ENCODE data around the gene CFAP43.
"Not testable (repeated sequence)": the region's sequence is repeated elsewhere in the genome, so short reads cannot be mapped to it uniquely, and the experiment has no call there.

CFAP43 gene

GRCh38 chr10:104216631-104217030, 15.5 kb downstream of the CFAP43 start:
- DNase-seq, result no peak

DNA sequence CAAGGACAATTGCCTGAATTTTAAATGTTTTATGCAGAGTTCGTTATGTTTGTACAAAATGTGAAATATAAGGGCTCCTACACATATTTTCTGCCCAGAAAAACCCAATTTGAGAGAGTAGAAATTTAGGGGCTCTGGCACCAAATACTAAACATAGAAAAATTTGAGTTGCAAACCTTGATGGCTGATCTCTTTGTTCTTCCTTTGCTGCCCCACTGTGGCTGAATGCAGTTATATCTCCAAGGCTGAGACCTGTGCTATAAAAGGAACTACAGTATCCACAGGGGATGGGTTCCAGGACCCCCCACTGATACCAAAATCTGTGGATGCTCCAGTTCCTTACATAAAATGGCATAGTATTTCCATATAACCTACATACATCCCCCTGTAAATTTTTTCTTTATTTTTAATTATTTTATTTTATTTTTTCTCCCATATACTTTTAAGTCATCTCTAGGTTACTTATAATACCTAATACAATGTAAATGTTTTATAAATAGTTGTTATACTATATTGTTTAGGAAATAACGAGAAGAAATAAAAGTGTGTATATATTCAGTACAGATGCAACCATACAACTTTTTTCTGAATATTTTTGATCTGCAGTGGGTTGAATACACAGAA, 22.5 kb downstream of the CFAP43 start:
- peak; percentile 1 for DNase-seq

DNA sequence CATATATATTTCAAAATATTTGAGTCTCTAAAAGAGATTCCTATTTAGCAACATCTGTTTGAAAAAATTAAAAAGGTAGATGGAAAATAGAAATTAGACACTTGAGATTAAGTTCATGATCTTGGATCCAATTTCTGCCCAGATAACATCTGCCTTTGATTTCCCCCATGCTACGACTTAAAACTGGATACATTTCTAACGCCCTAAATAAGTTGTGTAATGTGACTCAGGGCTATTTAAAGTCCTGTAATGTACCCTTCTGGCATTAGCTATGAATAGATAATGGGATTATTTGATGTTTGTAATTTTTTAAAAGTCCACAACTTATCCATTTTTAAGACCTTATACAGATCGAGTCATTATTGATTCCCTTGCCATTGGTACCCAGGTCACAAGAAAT, 23.4 kb downstream of the CFAP43 start:
- DNase-seq, result no peak

- DNase-seq, result no peak
Measured at GRCh38 chr10:104202231-104202630, 29.9 kb downstream of the CFAP43 start.

- no peak for DNase-seq
Measured at GRCh38 chr10:104201636-104202035, 30.5 kb downstream of the CFAP43 start.

DNA sequence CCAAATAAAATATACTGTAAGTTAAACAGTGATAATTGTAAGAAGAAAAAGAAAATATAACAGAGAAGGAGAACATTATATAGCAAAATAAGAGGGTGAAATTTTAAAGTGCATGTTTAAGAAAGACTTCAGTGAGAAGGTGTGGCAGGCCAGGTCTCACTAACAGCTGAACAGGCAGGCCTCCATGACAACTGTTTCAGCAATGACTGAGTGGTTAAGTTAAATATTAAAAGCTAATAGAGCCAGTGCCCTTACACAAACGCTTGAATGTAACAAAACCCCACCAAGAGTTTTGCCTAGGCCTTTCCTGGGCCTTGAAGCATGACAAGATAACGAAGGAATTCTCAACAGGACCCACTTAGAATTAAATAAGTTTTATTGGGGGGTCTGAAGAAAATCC, 32.6 kb downstream of the CFAP43 start:
- DNase-seq, result no peak

DNA sequence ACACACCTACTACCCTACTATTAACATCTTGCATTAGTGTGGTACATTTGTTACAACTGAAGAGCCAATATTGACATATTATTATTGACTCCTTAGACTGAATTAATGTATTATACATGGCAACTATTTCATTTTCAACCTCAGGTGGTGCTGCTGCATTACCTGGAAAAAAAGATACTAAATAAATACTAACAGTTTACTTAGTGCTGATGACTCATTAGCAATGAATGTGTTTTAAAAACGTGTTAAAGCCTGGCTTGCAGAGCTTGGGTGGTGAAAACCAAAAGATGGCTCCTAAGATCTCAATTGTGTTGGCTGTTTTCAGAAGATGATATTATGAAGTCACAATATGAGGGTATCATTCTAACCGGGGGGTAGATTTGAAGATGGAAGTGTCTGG, 34.8 kb downstream of the CFAP43 start:
- DNase-seq, result no peak

DNA sequence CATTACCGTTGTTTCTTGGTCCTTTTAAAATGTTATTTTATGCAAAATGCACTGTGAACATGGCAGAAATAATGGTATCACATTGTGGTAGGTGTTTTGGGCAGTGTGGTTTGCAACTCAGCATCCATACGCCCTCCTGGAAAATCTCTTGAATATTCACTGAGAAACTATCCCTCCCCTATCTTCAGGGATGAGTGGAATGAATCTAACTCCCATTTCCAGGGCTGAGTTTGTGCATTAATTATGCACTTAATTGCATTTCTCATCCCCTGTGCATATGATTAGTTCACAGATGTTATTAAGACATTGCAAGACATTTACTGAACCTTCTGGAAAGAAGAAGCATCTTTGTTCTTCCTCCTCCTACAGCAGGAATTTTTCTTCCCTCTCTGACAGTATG, 36.5 kb downstream of the CFAP43 start:
- DNase-seq, result no peak

DNA sequence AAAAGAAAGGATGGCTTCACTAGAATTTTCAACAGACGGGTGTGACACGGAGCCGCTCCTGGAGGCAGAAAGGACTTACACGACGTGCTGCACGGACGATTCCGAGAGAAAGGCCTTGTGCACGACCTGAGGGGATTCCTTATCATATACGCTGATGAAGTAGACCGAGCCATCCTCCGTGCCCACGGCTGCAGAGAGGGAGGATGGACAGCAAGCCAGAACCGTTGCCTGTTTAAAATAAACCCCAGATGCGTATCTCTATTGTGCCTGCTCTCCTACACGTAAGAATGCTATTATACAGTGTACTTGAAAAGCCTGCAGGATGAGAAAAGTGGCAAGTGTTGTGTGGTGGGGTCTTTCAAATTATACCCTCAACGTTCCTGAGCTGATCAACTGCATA, 38.4 kb downstream of the CFAP43 start:
- DNase-seq, result no peak

DNA sequence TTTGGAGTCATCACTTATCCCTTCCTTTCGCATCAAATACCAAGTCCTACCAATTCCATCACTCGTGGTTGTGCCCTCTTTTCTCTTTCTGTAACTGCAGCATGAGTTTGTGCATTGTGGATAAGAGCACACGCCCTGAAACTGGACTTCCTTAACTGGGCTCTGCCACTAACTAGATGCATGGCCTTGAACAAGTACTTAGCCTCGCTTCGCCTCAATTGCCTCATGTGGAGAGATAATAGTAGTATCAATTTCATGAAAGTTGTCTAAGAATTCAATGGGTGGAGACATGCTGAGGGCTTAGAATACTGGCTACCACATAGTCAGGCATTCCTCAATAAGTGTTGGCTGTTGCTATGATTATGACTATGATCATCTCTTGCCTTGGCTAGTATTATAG, 41.5 kb downstream of the CFAP43 start:
- no peak for DNase-seq

- no peak for DNase-seq
Measured at GRCh38 chr10:104183682-104184081, 48.5 kb downstream of the CFAP43 start.

GRCh38 chr10:104174136-104174535, 58.0 kb downstream of the CFAP43 start:
- DNase-seq, result not testable (repeated sequence)

- no peak for DNase-seq
Measured at GRCh38 chr10:104170610-104171254, 61.4 kb downstream of the CFAP43 start.

GRCh38 chr10:104155591-104155990, 76.6 kb downstream of the CFAP43 start:
- no peak for DNase-seq

DNA sequence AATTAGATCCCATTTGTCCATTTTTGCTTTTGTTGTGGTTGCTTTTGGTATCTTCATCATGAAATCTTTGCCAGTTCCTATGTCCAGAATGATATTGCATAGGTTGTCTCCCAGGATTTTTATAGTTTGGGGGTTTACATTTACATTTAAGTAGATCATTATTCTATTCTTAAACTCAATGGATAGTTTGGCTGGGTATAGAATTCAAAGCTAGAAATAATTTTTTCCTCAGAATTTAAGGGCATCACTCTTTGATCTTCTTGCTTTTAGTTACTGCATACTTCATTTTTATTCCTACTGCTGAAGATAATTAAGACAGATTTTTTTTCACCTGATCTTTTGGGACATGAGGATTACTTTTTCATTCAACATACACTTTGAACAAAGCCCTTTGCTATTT, 80.4 kb downstream of the CFAP43 start:
- no peak for DNase-seq

DNA sequence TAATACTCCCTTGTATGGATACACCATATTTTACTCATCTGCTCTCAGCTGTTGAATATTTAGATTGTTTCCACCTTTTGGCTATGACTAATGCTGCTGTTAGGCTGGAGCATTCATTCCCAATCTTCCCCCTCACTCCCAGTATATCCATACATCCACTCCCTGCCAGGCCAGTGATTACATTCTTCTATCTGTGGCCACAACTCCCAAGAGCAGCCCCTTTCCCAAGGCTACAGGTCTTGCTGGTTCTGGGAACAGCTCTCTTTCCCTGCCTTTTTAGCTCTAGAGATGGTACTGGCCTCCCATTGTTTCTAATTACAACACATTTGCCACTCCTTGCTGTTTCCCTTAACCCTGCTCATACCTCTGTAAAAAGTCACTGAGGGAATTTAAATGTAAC, 82.0 kb downstream of the CFAP43 start:
- DNase-seq, result no peak

GRCh38 chr10:104146882-104147281, 85.3 kb downstream of the CFAP43 start:
- peak; percentile 7 for DNase-seq

DNA sequence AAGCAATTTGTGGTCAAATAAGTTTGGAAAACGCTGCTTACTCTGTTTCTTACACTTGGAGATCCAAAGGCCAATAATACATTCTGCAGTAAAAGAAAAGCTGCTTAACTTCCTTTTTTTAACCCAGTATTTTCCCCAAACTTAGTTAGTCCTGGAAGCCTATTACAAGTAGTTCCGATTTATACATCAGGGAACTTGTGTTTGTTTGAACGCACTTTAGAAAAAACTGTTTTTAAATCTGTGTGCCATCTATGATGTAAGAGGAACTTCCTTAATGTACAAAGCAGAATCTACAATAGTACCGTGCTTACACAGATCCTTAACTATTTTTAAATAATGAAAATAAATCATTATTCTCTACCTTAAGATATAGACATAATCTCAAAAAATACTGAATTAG, 87.2 kb downstream of the CFAP43 start:
- no peak for DNase-seq

DNA sequence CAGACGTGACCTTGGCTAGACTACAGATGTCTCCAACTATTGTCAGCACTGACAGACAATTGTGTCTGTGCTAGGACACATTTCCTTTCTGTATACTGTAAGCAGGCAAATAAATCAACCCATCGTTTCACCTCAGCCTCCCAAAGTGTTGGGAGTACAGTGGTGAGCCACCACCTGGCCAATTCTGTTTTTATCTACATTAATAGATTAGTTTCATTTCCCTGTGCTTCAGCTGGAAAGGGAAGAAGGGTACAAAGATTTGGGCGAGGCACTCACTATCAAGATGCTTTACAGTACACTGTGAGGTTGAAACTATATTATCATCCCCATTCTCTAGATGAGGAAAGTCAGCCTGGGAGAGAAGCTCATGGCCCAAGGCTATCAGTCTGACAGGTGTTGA, 88.3 kb downstream of the CFAP43 start:
- DNase-seq, result no peak

- no peak for DNase-seq
Measured at GRCh38 chr10:104142081-104142480, 90.1 kb downstream of the CFAP43 start.

DNA sequence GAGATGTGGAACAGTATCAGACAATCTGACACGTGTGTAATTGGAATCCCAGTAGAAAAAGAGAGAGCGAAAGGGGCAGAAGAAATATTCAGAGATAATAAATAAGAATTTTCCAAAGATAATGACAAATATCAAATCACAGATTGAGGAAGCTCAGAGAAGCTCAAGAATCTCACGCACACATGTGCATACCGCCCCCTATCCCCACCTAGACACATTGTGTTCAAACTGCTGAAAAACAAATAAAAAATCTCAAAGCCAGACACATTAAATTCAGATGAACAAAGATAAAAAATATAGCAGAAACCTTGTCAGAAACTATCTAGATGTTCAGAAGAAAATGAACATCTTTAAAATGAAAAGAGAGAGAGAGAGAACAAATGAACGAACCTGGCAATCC, 92.9 kb downstream of the CFAP43 start:
- no peak for DNase-seq

DNA sequence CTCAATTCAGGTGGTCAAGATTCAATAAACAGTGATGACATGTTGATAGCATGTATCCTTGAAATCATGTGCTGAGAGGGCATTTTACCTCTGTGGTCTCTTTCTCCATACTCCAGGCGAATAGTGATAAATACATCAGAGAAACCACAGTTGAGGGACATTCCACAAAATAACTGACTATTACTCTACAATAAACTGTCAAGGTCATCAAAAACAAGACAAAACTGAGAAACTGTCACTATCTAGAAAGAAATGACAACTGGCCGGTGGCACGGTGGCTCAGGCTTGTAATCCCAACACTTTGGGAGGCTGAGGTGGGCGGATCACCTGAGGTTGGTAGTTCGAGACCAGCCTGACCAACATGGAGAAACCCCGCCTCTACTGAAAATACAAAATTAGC, 94.0 kb downstream of the CFAP43 start:
- DNase-seq, result no peak

DNA sequence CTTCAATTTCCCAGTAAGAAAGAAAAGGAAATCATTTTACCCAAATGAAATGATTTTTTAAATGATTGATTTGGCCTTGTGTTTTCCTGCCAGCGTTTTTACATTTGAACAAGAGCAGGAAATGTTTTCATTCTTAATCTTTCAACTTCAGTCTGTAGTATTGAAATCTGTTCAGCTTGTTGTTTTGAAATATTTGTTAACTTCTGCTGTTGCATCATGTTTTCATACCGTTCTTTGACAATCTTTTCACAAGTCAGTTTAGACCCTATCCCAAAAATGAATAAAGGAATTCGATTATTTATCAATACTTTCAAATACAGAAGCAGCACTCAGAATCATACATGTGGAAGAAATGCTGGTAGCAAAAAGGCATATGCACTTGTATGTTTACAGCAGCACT, 102.1 kb downstream of the CFAP43 start:
- DNase-seq, result no peak

DNA sequence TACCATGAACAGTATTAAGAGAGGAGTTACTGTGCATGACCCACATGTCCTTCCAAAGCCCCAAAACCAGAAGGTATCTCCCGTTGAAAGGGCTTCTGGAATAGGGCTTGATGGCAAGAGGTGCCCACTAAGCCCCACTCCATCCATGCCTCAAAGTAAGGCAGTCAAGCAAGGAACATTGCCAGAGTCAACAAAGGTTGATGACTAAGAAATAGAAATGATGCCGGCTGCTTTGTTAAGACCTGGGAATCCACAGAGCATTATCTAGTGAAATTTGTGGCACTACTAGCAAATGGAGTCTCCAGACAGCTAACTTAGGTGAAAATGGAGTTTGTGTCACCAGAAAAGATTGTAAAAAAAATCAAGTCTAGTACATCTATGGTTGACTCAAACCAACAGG, 104.0 kb downstream of the CFAP43 start:
- DNase-seq, result no peak

- no peak for DNase-seq
Measured at GRCh38 chr10:104127411-104127810, 104.8 kb downstream of the CFAP43 start.

Measured in NCI-H526 treated with DMSO at 0.1 percent for 48 hours (cell line).